HG03280 (cell line): ENCODE results near the gene SSBP2.
"Not testable (repeated sequence)": the region's sequence is repeated elsewhere in the genome, so short reads cannot be mapped to it uniquely, and the experiment has no call there.

ENCODE experiments used
- ATAC-seq: cut with Tn5 transposase; IDR thresholded peaks from one replicate; pipeline ENCODE4 v1.9.1; 2021; ENCODE audit warnings: mild to moderate bottlenecking, moderate library complexity; ENCODE audit not compliant: unreplicated experiment

SSBP2 gene

GRCh38 chr5:81747030-81747429, 3.9 kb downstream of the SSBP2 start:
- no peak for ATAC-seq

- no peak for ATAC-seq
These were observed 10.1 kb downstream of the SSBP2 start for GRCh38 chr5:81740758-81741157.

- no peak for ATAC-seq
These were observed 11.6 kb downstream of the SSBP2 start for GRCh38 chr5:81739291-81739690.

DNA sequence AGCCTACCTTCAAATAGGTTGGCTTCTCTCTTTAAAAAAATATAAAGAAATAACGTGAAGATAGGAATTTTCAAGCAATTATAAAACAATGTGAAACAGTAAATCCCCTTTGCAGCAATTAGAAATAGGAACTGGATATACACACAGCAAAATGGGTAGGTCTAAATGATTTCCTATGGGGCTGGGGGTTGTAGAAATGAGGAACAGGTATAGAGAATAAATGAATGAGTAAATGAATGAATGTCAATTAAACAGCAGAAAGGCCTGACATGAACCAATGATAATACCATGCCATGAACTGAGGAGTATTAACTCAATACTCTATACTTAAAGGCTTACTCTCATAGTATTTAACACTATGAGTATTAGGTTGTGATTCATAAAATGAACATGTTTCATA, 21.6 kb downstream of the SSBP2 start:
- no peak for ATAC-seq

DNA sequence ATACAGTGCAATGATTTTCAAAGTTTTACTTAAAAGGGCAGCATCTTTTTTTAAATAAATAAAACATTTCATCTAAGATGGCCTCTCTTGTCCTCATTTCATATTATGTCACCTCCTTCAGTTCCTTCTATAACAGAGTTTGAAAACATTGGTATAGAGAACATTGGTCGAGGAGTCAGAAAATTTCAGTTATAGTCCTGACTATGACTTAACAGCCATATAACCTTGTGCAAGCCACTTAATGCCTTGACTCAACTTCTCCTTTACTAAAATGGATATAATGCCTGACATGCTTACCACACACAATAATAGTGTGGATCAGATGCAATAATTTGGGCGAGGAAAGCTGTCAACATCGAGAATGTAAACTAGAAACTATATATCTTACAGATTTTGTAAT, 22.6 kb downstream of the SSBP2 start:
- no peak for ATAC-seq

GRCh38 chr5:81726297-81726696, 24.6 kb downstream of the SSBP2 start:
- no peak for ATAC-seq

DNA sequence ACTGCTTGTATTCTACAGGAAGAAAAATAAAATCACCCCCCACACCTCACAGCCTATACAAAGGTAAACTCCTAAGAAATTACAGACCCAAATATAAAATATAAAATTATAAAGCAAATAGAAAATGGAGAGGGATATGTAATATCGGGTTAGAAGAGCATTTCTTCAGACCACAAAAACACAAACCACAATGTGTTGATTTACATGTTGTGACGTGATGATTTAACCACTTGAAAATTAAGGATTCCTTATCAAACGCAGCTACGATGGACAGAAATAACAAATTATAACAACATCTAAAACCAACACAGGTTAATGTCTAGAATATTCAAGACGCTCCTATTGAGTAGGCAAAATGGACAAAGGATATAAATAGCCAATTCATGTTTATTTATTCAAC, 26.3 kb downstream of the SSBP2 start:
- no peak for ATAC-seq

- no peak for ATAC-seq
These were observed 26.8 kb downstream of the SSBP2 start for GRCh38 chr5:81724108-81724507.

GRCh38 chr5:81721049-81721448, 29.8 kb downstream of the SSBP2 start:
- no peak for ATAC-seq

DNA sequence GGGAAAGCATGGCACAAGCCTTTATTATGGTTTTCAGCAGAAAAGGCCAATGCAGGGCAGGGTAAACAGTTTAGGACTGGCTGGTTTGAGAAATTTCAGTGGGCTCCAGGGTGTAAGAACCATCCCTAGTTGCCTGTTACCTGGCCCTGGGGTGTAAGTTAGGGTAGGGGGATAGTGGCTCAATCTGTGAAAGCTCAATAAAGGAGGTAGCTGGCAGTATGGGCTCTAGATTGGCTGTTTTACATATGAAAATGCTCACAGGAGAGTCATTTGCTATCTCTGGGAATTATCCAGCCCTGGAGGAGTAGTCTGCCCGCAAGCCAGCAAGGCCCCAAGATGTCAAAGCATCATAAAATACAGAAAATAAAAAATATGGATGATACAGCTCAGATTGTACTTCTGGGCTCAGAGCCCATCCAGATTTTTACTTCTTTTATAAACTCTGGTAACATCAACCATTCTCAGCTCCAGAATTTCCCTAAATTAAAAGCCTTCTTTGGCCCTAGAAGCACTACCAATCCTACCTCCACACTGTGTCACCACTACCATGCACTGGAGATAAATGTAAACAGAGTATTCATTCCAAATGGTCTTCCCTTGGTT, 31.1 kb downstream of the SSBP2 start:
- no peak for ATAC-seq

GRCh38 chr5:81718300-81718699, 32.6 kb downstream of the SSBP2 start:
- ATAC-seq: no peak

- ATAC-seq: no peak
These were observed 33.0 kb downstream of the SSBP2 start for GRCh38 chr5:81717860-81718259.

DNA sequence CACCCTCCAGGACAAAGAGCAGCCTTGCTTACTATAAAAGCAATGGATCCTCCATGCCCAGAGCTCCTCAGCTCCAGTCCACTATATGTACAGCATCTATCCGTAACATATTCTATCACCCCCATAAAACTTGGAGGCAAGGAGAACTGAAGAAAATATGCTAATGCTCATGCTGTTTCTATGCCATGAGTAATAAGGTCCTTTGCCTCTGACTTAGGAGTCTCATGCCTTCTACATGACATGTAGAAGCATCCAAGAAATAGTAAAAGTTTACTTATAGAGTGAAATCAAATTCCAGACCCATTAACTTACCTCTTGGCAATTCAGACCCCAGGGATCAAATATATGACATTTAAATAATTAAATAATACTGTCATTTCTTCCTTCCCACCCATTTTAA, 33.7 kb downstream of the SSBP2 start:
- no peak for ATAC-seq

DNA sequence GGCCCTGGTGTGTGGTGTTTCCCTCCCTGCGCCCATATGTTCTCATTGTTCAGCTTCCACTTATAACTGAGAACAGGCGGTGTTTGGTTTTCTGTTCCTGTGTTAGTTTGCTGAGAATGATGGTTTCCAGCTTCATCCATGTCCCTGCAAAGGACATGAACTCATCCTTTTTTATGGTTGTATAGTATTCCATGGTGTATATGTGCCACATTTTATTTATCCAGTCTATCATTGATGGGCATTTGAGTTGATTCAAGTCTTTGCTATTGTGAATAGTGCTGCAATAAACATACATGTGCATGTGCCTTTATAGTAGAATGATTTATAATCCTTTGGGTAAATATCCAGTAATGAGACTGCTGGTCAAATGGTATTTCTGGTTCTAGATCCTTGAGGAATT, 36.8 kb downstream of the SSBP2 start:
- not testable (repeated sequence) for ATAC-seq

DNA sequence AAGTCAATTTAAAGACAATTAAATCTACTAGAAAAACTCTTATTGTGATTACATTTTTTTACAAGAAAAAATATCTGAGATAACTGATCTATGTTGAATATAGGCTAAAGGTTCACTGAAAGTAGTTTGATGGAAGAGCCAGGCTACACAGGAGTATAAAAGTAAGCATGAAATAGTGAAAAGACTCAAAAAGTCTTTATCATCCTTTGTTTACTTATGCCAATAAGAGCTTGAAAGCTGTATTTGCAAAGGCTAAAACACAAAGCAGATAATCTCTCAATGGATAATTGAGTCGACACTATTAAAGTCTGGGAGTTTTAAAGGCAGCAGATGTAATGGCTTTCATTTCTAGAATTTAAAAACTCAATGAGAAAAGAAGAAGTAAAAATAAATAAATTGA, 42.0 kb downstream of the SSBP2 start:
- ATAC-seq: no peak

GRCh38 chr5:81703840-81704239, 47.1 kb downstream of the SSBP2 start:
- no peak for ATAC-seq

GRCh38 chr5:81700166-81700565, 50.7 kb downstream of the SSBP2 start:
- no peak for ATAC-seq

- ATAC-seq: no peak
These were observed 52.1 kb downstream of the SSBP2 start for GRCh38 chr5:81698813-81699212.

- ATAC-seq: no peak
These were observed 54.2 kb downstream of the SSBP2 start for GRCh38 chr5:81696418-81697397.

DNA sequence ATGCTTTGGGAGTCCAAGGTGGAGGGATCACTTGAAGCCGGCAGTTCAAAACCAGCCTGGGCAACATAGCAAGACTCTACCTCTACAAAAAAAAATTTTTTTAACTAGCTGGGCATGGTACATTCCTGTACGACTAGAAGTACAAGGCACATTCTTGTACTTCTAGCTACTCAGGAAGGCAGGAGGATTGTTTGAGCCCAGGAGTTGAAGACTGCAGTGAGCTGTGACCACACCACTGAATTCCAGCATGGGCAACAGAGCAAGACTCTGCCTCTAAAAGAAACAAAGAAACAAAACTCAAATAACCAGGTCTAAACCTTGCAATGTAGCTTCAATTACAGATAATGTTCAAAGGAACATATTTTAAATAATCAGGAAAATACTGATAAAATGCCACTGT, 56.2 kb downstream of the SSBP2 start:
- ATAC-seq: no peak

- no peak for ATAC-seq
These were observed 62.7 kb downstream of the SSBP2 start for GRCh38 chr5:81688215-81688614.

DNA sequence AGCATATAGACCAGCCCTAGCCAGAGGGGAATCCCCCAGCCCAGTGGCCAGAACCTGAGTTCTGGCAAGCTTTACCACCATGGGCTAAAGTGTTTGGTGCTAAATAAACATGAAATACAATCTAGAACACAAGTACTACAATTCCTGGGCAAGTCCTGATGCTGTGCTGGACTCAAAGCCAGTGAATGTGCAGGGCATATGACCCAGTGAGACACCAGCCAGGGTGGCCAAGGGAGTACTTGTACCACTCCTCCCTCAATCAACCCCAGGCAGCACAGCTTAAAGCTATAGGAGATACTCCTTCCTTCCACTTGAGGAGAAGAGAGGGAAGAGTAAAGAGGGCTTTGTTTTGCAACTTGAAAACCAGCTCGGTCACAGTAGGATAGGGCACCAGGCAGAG, 63.6 kb downstream of the SSBP2 start:
- no peak for ATAC-seq
